ENCODE measurements around the gene SCGB1D1.

- no peak for TF ChIP-seq CTCF (conservative IDR thresholded peaks at IDR 0.05)
- no peak for TF ChIP-seq EZH2 (IDR thresholded peaks at IDR 0.05; ENCODE audit: low read depth)
These were observed 48.0 kb upstream of the SCGB1D1 start for GRCh38 chr11:62142043-62142375.
